GM12892 (cell line): ENCODE measurements around the gene TCF7L1.

Experiments
- POLR2A ChIP-seq: IDR thresholded peaks from 2 replicates; pipeline ENCODE4 v1.6.1; 2011; ENCODE audit warnings: low read depth, low read length, control low read depth
- TAF1 ChIP-seq: IDR thresholded peaks from 2 replicates; pipeline ENCODE4 v1.6.1; 2011; ENCODE audit warnings: low read depth, mild to moderate bottlenecking, control low read depth, low read length, borderline replicate concordance

- TF ChIP-seq POLR2A (no peak), TAF1 (no peak)
Measured at GRCh38 chr2:85263591-85263990, 130.4 kb downstream of the TCF7L1 start.
